ENCODE results near the gene HEMGN. TPM values are rescaled to one million over a fixed set of nuclear protein-coding genes. Genes with fewer than 3 reads are reported as not detected.
A peak's percentile ranks its signal among the peaks of the same experiment; 100 is the strongest.

The HEMGN gene
- total and polyA plus RNA-seq, 12 donors: 0.11 to 1.1 (median 0.19) TPM; not detected in 8

DNA sequence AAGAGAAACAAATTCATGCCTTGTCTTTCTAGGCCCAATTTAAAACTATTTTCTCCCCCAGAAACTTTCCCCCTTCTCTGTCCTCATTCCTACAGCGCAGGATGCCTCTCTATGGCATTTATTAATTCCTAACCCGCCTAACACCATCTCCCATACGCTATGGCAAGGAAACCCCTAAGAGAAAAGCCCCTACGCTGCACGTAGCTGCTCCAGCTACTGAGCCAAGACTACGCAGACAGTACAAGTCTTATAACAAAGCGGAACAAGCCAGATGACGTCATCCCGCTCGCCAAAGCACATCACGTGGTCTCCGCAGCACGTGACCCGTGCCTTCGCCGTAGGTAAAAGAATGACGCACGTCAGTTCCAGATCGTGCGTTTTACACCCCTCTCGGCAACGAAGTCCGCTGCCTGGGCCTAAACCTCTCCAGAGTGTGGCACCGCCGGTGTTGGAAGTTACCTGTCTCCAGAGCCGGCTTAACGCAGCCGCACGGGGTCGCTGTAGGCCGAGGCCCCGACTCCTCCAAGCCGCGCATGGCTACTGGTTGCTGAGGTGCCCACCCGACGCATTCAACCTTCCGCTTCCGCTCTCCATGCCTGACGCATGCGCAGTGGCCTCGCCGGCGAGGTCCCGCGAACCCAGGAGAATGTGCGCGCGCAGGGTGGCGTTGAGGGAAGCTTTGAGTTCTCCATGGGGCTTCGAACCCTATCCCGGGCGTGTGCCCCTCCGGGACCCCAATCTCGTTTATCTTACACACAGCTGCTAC, 15.8 kb downstream of the HEMGN start, which contains the start of gene TRMO:
Gene TRMO, minus strand, starts transcription at position 542 of the 766 bp plus-strand sequence. Its CDS starts 7 bp downstream, at position 535.
- intact Hi-C loops (cut with DNase I): loop anchor here (1.0 to 10.0 kb wide), 13 partner anchors 61 to 341 kb away; partner anchors contain the start of genes ANP32B (in 5 of the 10), NANS (in 1 of the 10) and TBC1D2 (in 1 of the 10)
- Histone ChIP-seq H3K9me3 (no peaks in the 10 kb centered on the region), H3K4me3 (peak within 1 kb of the TSS; percentile 44 to 79 (median 64)), H3K27ac (peak within 1 kb of the TSS; percentile 90 to 100 (median 96)), H3K4me1 (peaks cover 6 to 43% (median 17%) of the 10 kb centered on the region in 9 donors), H3K27me3 (peaks cover 0 to 14% (median 0%) of the 10 kb centered on the region in 7 donors), H3K36me3 (no peaks in the 10 kb centered on the region)
- TF ChIP-seq, protein P1, sequence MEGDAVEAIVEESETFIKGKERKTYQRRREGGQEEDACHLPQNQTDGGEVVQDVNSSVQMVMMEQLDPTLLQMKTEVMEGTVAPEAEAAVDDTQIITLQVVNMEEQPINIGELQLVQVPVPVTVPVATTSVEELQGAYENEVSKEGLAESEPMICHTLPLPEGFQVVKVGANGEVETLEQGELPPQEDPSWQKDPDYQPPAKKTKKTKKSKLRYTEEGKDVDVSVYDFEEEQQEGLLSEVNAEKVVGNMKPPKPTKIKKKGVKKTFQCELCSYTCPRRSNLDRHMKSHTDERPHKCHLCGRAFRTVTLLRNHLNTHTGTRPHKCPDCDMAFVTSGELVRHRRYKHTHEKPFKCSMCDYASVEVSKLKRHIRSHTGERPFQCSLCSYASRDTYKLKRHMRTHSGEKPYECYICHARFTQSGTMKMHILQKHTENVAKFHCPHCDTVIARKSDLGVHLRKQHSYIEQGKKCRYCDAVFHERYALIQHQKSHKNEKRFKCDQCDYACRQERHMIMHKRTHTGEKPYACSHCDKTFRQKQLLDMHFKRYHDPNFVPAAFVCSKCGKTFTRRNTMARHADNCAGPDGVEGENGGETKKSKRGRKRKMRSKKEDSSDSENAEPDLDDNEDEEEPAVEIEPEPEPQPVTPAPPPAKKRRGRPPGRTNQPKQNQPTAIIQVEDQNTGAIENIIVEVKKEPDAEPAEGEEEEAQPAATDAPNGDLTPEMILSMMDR (IDR thresholded peaks at IDR 0.05): peak; percentile 38 to 94 (median 75)
- ATAC-seq (peak; percentile 95 to 98 (median 97)), DNase-seq (peak; percentile 97 to 99)
- 0% methylated on average over 54 of the region's 54 CpGs for WGBS, 2 donors

DNA sequence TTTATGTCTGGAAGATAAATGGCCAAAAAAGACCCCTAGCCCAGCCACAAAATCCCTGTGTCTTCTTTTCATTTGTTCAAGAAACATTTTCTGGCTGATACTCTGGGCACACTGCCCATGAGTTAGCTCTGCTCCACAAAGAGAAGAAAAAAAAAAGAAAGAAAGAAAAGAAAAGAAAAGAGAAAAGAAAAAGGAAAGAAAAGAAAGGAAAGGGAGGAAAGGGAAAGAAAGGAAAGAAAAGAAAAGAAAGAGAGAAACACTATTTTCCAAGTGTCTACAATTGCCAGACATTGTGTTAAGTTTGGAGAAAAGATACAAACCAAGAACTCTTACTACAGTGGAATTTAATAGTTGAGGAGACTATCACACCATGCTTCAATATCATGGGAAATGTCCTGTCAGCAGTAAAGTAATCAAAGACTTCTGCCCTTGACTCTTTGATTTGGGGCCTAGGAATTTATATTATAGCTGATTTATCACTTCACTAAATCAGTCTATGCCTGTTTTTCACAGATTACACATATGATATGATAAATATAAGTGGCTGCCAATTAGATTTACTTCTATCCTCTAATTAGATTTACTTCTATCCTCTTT, 18.7 kb downstream of the HEMGN start:
- no peaks in the 10 kb centered on the region for H3K9me3 ChIP-seq
- peaks cover 0 to 22% (median 7%) of the 10 kb centered on the region in 9 donors for H3K36me3 ChIP-seq
- H3K4me3 ChIP-seq: no peak overlapping the region
- intact Hi-C loops (cut with DNase I): no loop called here
- ATAC-seq (no peak), DNase-seq (no peak)
- H3K27ac ChIP-seq: peak overlapping the region in 1 of 10 donors; percentile 96
- TF ChIP-seq, protein P1 (IDR thresholded peaks at IDR 0.05): no peak
- no peaks in the 10 kb centered on the region for H3K27me3 ChIP-seq
- peaks cover 6 to 43% (median 17%) of the 10 kb centered on the region in 9 donors for H3K4me1 ChIP-seq

DNA sequence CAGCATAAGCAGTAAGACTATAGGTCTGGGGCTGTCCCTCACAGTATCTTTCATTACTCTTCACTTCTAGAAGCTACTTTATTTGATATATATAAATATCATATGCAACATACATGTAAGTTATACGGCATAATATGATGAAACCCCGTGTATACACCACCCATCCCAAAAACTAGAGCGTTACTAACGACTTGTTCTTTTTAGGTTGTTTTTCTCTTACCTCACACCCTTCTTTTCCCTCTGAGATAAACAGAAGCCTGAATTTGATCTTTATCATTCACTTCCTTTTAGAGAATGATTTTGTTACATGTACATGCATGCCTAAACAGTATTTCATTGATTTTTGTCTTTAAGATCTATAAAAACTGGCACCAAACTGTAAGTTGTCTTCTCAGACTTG, 19.4 kb downstream of the HEMGN start:
- WGBS, 2 donors: 79 to 86% methylated on average over 4 of the region's 4 CpGs

DNA sequence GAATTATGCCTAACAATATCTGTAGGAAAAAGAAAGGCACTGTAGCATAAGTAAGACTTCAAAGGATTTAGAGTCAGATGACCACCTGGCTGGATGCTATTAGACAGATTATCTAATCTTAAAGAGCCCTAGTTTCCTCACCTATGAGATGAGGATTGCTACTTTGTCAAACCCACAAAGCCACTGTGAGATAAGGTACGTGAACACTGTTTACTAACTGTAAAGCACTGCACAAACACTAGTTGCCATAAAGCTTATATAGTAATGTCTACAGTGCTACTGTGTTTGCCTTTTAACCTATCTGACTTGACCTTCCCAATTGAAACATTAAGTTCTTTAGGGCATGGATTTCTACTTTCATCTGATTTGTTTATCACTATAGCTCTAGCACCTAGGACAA, 26.0 kb downstream of the HEMGN start:
- no peak for DNase-seq
- WGBS, 2 donors: 63 to 87% methylated on average over 1 of the region's 1 CpG
- TF ChIP-seq, protein P1 (IDR thresholded peaks at IDR 0.05): no peak
- peaks cover 0 to 24% (median 7%) of the 10 kb centered on the region in 9 donors for H3K4me1 ChIP-seq
- H3K36me3 ChIP-seq: peaks cover 0 to 91% (median 49%) of the 10 kb centered on the region in 9 donors
- no peaks in the 10 kb centered on the region for H3K27me3 ChIP-seq
- ATAC-seq: no peak
- no peak overlapping the region for H3K27ac ChIP-seq
- H3K9me3 ChIP-seq: no peaks in the 10 kb centered on the region
- intact Hi-C loops (cut with DNase I): no loop called here
- H3K4me3 ChIP-seq: no peak overlapping the region

More for the DNA sequence above, 19.4 kb downstream of the HEMGN start:
- TF ChIP-seq, protein P1 (IDR thresholded peaks at IDR 0.05): no peak
- DNase-seq (no peak), ATAC-seq (no peak)
- Histone ChIP-seq H3K9me3 (no peaks in the 10 kb centered on the region), H3K27me3 (no peaks in the 10 kb centered on the region), H3K4me3 (no peak overlapping the region), H3K36me3 (peaks cover 0 to 27% (median 11%) of the 10 kb centered on the region in 9 donors), H3K27ac (peak overlapping the region in 1 of 10 donors; percentile 96), H3K4me1 (peaks cover 6 to 37% (median 17%) of the 10 kb centered on the region in 9 donors)
- intact Hi-C loops (cut with DNase I): no loop called here

Data from heart right ventricle (tissue), 16 donors.